HEK293T (cell line): ENCODE measurements around the gene SAP30.

Experiments used
- ARNT ChIP-seq: fragments of 450-650 bp; IDR thresholded peaks from 2 replicates; pipeline ENCODE4 v1.6.1; 2017; ENCODE audit warnings: mild to moderate bottlenecking
- BHLHE40 ChIP-seq: fragments of 450-650 bp; IDR thresholded peaks from 2 replicates; pipeline ENCODE4 v1.6.1; 2016; ENCODE audit warnings: mild to moderate bottlenecking, moderate library complexity, borderline replicate concordance
- CTBP1 ChIP-seq: fragments of 450-650 bp; IDR thresholded peaks from 2 replicates; pipeline ENCODE4 v1.6.1; 2016; ENCODE audit warnings: borderline replicate concordance
- ELF4 ChIP-seq: fragments of 450-650 bp; IDR thresholded peaks from 2 replicates; pipeline ENCODE4 v1.6.1; 2017; ENCODE audit warnings: antibody characterized with exemption
- FOXA1 ChIP-seq: fragments of 450-650 bp; IDR thresholded peaks from 2 replicates; pipeline ENCODE4 v1.6.1; 2016; ENCODE audit warnings: mild to moderate bottlenecking
- FOXK2 ChIP-seq: fragments of 450-650 bp; IDR thresholded peaks from 2 replicates; pipeline ENCODE4 v1.6.1; 2016; ENCODE audit warnings: mild to moderate bottlenecking
- L3MBTL2 ChIP-seq: fragments of 450-650 bp; conservative IDR thresholded peaks from 2 replicates; pipeline ENCODE4 v1.6.1; 2016; ENCODE audit warnings: mild to moderate bottlenecking
- SP1 ChIP-seq: fragments of 450-650 bp; IDR thresholded peaks from 2 replicates; pipeline ENCODE4 v1.6.1; 2017
- SUZ12 ChIP-seq: fragments of 450-650 bp; IDR thresholded peaks from 2 replicates; pipeline ENCODE4 v1.6.1; 2016; ENCODE audit warnings: mild to moderate bottlenecking
- ZNF384 ChIP-seq: fragments of 450-650 bp; IDR thresholded peaks from 2 replicates; pipeline ENCODE4 v1.6.1; 2016
- TF ChIP-seq, protein P1 (sequence below): fragments of 450-650 bp; IDR thresholded peaks from 2 replicates; pipeline ENCODE4 v1.6.1; 2016

DNA sequence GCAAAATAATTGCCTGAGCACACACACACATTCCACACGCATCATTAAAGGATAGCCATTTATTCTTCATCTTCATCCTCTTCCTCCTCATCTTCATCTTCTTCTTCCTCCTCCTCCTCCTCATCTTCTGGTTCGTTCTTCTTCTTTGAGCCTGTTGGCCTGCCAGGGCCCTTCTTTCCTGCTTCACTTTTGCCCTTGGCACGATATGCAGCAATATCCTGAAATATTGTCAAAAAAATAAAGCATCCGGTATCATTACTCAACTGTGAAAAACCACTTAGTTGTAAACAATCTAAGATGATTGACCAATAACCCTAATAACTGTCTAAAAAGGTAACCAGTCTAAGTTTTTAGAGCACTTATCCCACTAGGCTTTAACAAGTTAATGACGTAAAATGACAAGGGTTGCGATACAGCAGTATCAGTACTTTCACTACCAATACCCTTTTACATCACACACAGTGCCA lies 38.7 kb upstream of the SAP30 start:
- TF ChIP-seq SP1: no peak
- no peak for TF ChIP-seq ELF4
- TF ChIP-seq ZNF384: no peak
- TF ChIP-seq SUZ12: no peak
- TF ChIP-seq BHLHE40: no peak
- TF ChIP-seq L3MBTL2: no peak
- no peak for TF ChIP-seq ARNT
- TF ChIP-seq FOXA1: no peak
- no peak for TF ChIP-seq FOXK2
- TF ChIP-seq, protein P1, sequence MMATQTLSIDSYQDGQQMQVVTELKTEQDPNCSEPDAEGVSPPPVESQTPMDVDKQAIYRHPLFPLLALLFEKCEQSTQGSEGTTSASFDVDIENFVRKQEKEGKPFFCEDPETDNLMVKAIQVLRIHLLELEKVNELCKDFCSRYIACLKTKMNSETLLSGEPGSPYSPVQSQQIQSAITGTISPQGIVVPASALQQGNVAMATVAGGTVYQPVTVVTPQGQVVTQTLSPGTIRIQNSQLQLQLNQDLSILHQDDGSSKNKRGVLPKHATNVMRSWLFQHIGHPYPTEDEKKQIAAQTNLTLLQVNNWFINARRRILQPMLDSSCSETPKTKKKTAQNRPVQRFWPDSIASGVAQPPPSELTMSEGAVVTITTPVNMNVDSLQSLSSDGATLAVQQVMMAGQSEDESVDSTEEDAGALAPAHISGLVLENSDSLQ: no peak
- TF ChIP-seq CTBP1: no peak
